ENCODE results near the gene NANOS2.

The NANOS2 gene

GRCh38 chr19:45940515-45940805 is 25.9 kb upstream of the NANOS2 start:
- TF ChIP-seq, protein P1, sequence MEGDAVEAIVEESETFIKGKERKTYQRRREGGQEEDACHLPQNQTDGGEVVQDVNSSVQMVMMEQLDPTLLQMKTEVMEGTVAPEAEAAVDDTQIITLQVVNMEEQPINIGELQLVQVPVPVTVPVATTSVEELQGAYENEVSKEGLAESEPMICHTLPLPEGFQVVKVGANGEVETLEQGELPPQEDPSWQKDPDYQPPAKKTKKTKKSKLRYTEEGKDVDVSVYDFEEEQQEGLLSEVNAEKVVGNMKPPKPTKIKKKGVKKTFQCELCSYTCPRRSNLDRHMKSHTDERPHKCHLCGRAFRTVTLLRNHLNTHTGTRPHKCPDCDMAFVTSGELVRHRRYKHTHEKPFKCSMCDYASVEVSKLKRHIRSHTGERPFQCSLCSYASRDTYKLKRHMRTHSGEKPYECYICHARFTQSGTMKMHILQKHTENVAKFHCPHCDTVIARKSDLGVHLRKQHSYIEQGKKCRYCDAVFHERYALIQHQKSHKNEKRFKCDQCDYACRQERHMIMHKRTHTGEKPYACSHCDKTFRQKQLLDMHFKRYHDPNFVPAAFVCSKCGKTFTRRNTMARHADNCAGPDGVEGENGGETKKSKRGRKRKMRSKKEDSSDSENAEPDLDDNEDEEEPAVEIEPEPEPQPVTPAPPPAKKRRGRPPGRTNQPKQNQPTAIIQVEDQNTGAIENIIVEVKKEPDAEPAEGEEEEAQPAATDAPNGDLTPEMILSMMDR (IDR thresholded peaks at IDR 0.05; ENCODE audit: borderline replicate concordance, insufficient read depth, low read depth, low read length), result no peak
- H3K4me3 ChIP-seq (ENCODE audit: low read depth, low read length), result no peak overlapping the region

DNA sequence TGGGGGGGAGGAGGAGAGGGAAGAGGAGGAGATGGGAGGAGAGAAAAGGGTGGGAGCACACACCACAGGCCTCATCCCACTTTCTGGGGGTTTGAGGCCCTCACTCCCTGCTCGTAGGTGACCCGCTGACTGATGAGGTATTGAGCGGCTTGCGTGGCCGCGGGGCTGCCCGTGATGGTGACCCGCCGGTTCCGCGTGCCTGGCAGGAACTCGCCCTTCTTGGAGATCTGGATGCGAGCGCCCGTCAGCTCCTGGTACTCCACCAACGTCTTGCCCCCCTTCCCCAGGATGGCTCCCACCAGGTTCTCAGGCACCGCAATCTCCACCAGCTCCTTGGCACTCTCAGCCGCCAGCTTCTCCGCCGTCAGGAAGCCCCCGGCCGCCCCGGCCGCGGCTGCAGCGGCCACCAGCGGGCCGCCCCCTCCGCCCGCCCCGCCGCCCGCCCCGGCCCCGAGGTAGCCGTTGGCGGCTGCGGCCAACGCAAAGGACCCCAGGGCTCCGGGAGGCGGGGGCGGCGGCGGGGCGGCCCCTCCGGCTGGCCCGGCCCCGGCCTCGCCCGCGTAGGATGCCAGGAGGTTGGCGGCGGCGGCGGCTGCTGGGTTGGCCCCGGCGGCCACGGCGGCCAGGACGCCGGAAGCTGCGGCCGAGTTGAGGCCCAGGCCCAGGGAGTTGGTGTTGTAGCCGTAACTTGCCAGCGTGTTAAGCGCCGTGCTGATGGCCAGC is 25.4 kb upstream of the NANOS2 start:
- H3K4me3 ChIP-seq (ENCODE audit: low read depth, low read length), result no peak overlapping the region
- TF ChIP-seq, protein P1 (IDR thresholded peaks at IDR 0.05; ENCODE audit: borderline replicate concordance, insufficient read depth, low read depth, low read length), result no peak

- TF ChIP-seq, protein P1 (IDR thresholded peaks at IDR 0.05; ENCODE audit: borderline replicate concordance, insufficient read depth, low read depth, low read length), result no peak
- no peak overlapping the region for H3K4me3 ChIP-seq (ENCODE audit: low read depth, low read length)
Observed at GRCh38 chr19:45938733-45939319, 24.2 kb upstream of the NANOS2 start.

- TF ChIP-seq, protein P1 (IDR thresholded peaks at IDR 0.05; ENCODE audit: borderline replicate concordance, insufficient read depth, low read depth, low read length), result no peak
Observed at GRCh38 chr19:45935267-45935666, 20.7 kb upstream of the NANOS2 start.

DNA sequence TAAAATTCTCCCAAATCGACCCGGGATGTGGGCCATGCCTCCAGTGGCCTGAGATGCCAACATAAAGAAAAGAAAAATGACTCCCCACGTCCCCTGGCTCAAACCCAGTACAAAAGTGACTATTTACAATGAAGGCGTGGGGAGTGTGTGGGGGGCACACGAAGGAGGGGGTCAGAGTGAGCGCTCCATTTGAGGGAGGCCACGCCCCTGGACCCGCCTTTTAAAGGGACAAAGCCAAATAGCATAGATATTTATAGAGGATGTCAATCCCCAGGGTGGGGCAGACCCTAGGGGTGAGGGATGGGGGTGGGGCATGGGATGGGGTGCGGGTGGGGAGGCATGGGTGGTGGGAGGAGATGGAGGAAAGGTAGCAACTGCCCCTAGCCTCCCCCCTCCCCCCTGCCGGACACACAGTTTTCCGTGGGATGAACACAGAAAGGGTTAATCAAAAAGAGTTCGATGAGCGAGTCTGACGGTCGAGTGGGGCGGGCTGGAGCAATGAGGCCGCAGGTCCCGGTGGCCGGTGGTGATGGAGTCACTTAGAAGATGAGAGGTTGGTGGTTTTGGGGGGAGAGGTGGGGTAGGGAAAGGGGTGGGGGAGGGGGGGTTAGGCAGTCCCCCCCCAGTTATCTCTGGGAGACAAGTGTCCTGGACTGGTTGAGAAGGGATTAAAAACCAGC is 20.1 kb upstream of the NANOS2 start:
- H3K4me3 ChIP-seq (ENCODE audit: low read depth, low read length), result no peak overlapping the region
- TF ChIP-seq, protein P1 (IDR thresholded peaks at IDR 0.05; ENCODE audit: borderline replicate concordance, insufficient read depth, low read depth, low read length), result no peak

More at GRCh38 chr19:45935267-45935666, 20.7 kb upstream of the NANOS2 start:
- H3K4me3 ChIP-seq (ENCODE audit: low read depth, low read length), result no peak overlapping the region

DNA sequence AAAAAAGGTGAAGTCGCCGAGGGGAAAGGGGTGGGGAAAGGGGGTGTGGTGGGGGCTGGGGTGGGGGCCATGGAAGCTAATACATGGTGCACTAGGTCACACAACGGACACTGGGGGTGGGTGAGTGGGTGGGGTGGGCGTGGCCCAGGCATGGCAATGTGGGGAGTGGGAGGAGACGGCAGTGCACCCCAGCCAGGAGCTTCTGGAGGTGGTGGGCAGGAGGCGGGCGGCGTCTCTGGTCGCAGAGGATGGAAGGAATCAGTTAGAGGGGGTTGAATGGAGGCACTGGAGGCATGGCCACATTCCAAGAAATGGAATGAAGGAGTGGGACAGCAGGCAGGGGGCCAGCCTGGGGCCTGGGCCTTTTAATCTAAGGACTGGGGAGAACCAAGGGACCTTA is 19.2 kb upstream of the NANOS2 start:
- TF ChIP-seq, protein P1 (IDR thresholded peaks at IDR 0.05; ENCODE audit: borderline replicate concordance, insufficient read depth, low read depth, low read length), result no peak
- no peak overlapping the region for H3K4me3 ChIP-seq (ENCODE audit: low read depth, low read length)

DNA sequence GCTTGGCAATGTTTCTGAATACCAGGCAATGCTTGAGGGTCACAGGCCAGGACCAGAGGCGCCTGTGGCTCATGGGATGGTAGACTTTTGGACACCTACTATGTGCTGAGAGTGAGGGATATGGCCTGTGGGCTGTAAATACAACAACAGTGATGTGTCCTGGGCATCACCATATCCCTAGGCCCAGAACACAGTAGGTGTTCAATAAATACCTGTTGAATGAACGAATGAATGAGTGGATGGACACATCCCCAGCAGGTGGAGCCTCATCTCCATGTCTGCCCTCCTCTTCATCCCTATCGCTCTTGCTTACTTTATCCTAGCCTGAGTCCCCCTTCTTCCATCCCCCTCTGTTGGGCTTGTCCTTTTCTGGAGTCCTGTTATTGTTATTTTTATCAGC is 16.5 kb upstream of the NANOS2 start:
- TF ChIP-seq, protein P1 (IDR thresholded peaks at IDR 0.05; ENCODE audit: borderline replicate concordance, insufficient read depth, low read depth, low read length), result no peak
- H3K4me3 ChIP-seq (ENCODE audit: low read depth, low read length), result no peak overlapping the region
